ENCODE results near the gene GP5.

GP5 gene

GRCh38 chr3:194375473-194376240 is 23.4 kb downstream of the GP5 start:
- peak; percentile 34 for DNase-seq

- no peak for DNase-seq
Observed at GRCh38 chr3:194374935-194375334, 24.1 kb downstream of the GP5 start.

GRCh38 chr3:194373899-194374298 is 25.2 kb downstream of the GP5 start:
- DNase-seq = no peak

GRCh38 chr3:194373028-194373427 is 26.0 kb downstream of the GP5 start:
- no peak for DNase-seq

- no peak for DNase-seq
Observed at GRCh38 chr3:194370753-194371152, 28.3 kb downstream of the GP5 start.

GRCh38 chr3:194369522-194370279 is 29.4 kb downstream of the GP5 start, which contains the start of gene LRRC15:
Gene LRRC15, minus strand, starts transcription at chr3:194369743. Its CDS starts 8,700 bp downstream, at chr3:194361043.
- peak; percentile 34 for DNase-seq

GRCh38 chr3:194368918-194369317 is 30.1 kb downstream of the GP5 start:
- no peak for DNase-seq

- peak; percentile 50 for DNase-seq
Observed at GRCh38 chr3:194367992-194368841, 30.8 kb downstream of the GP5 start.

- no peak for DNase-seq
Observed at GRCh38 chr3:194365978-194366490, 33.0 kb downstream of the GP5 start.

GRCh38 chr3:194365526-194365925 is 33.5 kb downstream of the GP5 start:
- DNase-seq = no peak

GRCh38 chr3:194364652-194365434 is 34.2 kb downstream of the GP5 start:
- peak; percentile 63 for DNase-seq

GRCh38 chr3:194364314-194364651 is 34.8 kb downstream of the GP5 start:
- DNase-seq = no peak

- DNase-seq = no peak
Observed at GRCh38 chr3:194360568-194360967, 38.5 kb downstream of the GP5 start.

GRCh38 chr3:194357681-194358080 is 41.4 kb downstream of the GP5 start:
- DNase-seq = no peak

GRCh38 chr3:194355379-194355778 is 43.7 kb downstream of the GP5 start:
- DNase-seq = no peak

GRCh38 chr3:194354315-194354714 is 44.8 kb downstream of the GP5 start:
- no peak for DNase-seq

- DNase-seq = no peak
Observed at GRCh38 chr3:194352667-194353246, 46.3 kb downstream of the GP5 start.

- DNase-seq = no peak
Observed at GRCh38 chr3:194351952-194352536, 47.0 kb downstream of the GP5 start.

- no peak for DNase-seq
Observed at GRCh38 chr3:194351080-194351672, 47.9 kb downstream of the GP5 start, which contains the start of gene CPN2. Gene CPN2, minus strand, starts transcription at chr3:194351328. Its CDS starts 8,626 bp downstream, at chr3:194342702.

- DNase-seq = no peak
Observed at GRCh38 chr3:194350726-194351071, 48.4 kb downstream of the GP5 start.

GRCh38 chr3:194348354-194348753 is 50.7 kb downstream of the GP5 start:
- no peak for DNase-seq

Data from eye (tissue), 1 donor.